ENCODE data around the gene IRAK4.
A peak's percentile ranks its signal among the peaks of the same experiment; 100 is the strongest.

IRAK4 gene

GRCh38 chr12:43832463-43833168, 73.9 kb downstream of the IRAK4 start:
- ATAC-seq (ENCODE audit: insufficient read depth, low read depth), result no peak
- Histone ChIP-seq H2AFZ (ENCODE audit: low read depth, low read length) (no peak overlapping the region), H3K36me3 (ENCODE audit: insufficient read depth, low read length) (no peaks in the 10 kb centered on the region), H3K79me2 (ENCODE audit: insufficient read depth, low read length) (no peaks in the 10 kb centered on the region), H3K27me3 (ENCODE audit: insufficient read depth, low read length, poor library complexity) (peaks cover 31% of the 10 kb centered on the region), H3K9ac (ENCODE audit: low read depth, low read length) (no peak overlapping the region), H3K9me3 (ENCODE audit: insufficient read depth, low read length, severe bottlenecking) (no peaks in the 10 kb centered on the region), H3K4me2 (ENCODE audit: insufficient read depth, low read length) (no peak overlapping the region), H3K4me1 (ENCODE audit: insufficient read depth, low read length) (peaks cover 13% of the 10 kb centered on the region), H3K27ac (ENCODE audit: low read length) (no peak overlapping the region), H4K20me1 (ENCODE audit: insufficient read depth, low read length) (no peaks in the 10 kb centered on the region), H3K4me3 (ENCODE audit: low read depth in 1 of 2, low read length in 2 of 2) (no peak overlapping the region)
- TF ChIP-seq EZH2 (IDR thresholded peaks at IDR 0.05; ENCODE audit: borderline replicate concordance, low read depth, low read length, severe bottlenecking) (no peak), CTCF (IDR thresholded peaks at IDR 0.05; ENCODE audit: borderline replicate concordance, extremely low read depth, low read length, poor library complexity, severe bottlenecking) (no peak)
- DNase-seq, result no peak

GRCh38 chr12:43835264-43835655, 76.5 kb downstream of the IRAK4 start:
- ATAC-seq (ENCODE audit: insufficient read depth, low read depth) (peak; percentile 22; the same call in 1 of the 3 replicates), DNase-seq (no peak)
- Histone ChIP-seq H3K79me2 (ENCODE audit: insufficient read depth, low read length) (no peaks in the 10 kb centered on the region), H3K4me3 (ENCODE audit: low read depth in 1 of 2, low read length in 2 of 2) (peak overlapping the region in 1 of 2 experiments; percentile 55; a peak in 3 of 4 replicates), H3K27me3 (ENCODE audit: insufficient read depth, low read length, poor library complexity) (peaks cover 39% of the 10 kb centered on the region), H4K20me1 (ENCODE audit: insufficient read depth, low read length) (no peaks in the 10 kb centered on the region), H3K27ac (ENCODE audit: low read length) (no peak overlapping the region), H3K4me1 (ENCODE audit: insufficient read depth, low read length) (peaks cover 13% of the 10 kb centered on the region), H3K9ac (ENCODE audit: low read depth, low read length) (peak overlapping the region; percentile 48; the same call in 1 of the 2 replicates), H3K36me3 (ENCODE audit: insufficient read depth, low read length) (no peaks in the 10 kb centered on the region), H2AFZ (ENCODE audit: low read depth, low read length) (peak overlapping the region; percentile 44; the same call in 1 of the 2 replicates), H3K9me3 (ENCODE audit: insufficient read depth, low read length, severe bottlenecking) (no peaks in the 10 kb centered on the region), H3K4me2 (ENCODE audit: insufficient read depth, low read length) (peak overlapping the region; percentile 71)
- TF ChIP-seq EZH2 (IDR thresholded peaks at IDR 0.05; ENCODE audit: borderline replicate concordance, low read depth, low read length, severe bottlenecking) (no peak), CTCF (IDR thresholded peaks at IDR 0.05; ENCODE audit: borderline replicate concordance, extremely low read depth, low read length, poor library complexity, severe bottlenecking) (no peak)

GRCh38 chr12:43835656-43836474, 77.1 kb downstream of the IRAK4 start, which contains the start of gene TMEM117:
TMEM117 (plus strand) TSS chr12:43836081.
- peak within 1 kb of the TSS in 1 of 2 experiments; percentile 55; a peak in 3 of 4 replicates for H3K4me3 ChIP-seq (ENCODE audit: low read depth in 1 of 2, low read length in 2 of 2)
- peaks cover 39% of the 10 kb centered on the region for H3K27me3 ChIP-seq (ENCODE audit: insufficient read depth, low read length, poor library complexity)
- H3K27ac ChIP-seq (ENCODE audit: low read length), result no peak within 1 kb of the TSS
- no peaks in the 10 kb centered on the region for H3K79me2 ChIP-seq (ENCODE audit: insufficient read depth, low read length)
- H3K9ac ChIP-seq (ENCODE audit: low read depth, low read length), result peak within 1 kb of the TSS; percentile 48
- DNase-seq (peak; percentile 23), ATAC-seq (ENCODE audit: insufficient read depth, low read depth) (peak; percentile 72)
- peaks cover 13% of the 10 kb centered on the region for H3K4me1 ChIP-seq (ENCODE audit: insufficient read depth, low read length)
- H2AFZ ChIP-seq (ENCODE audit: low read depth, low read length), result peak within 1 kb of the TSS; percentile 44
- H4K20me1 ChIP-seq (ENCODE audit: insufficient read depth, low read length), result no peaks in the 10 kb centered on the region
- H3K4me2 ChIP-seq (ENCODE audit: insufficient read depth, low read length), result peak within 1 kb of the TSS; percentile 71
- TF ChIP-seq EZH2 (IDR thresholded peaks at IDR 0.05; ENCODE audit: borderline replicate concordance, low read depth, low read length, severe bottlenecking) (peak; percentile 70), CTCF (IDR thresholded peaks at IDR 0.05; ENCODE audit: borderline replicate concordance, extremely low read depth, low read length, poor library complexity, severe bottlenecking) (no peak)
- no peaks in the 10 kb centered on the region for H3K9me3 ChIP-seq (ENCODE audit: insufficient read depth, low read length, severe bottlenecking)
- no peaks in the 10 kb centered on the region for H3K36me3 ChIP-seq (ENCODE audit: insufficient read depth, low read length)

Measured in DND-41 (cell line).